ENCODE results near the gene COPS8.

Gene COPS8

DNA sequence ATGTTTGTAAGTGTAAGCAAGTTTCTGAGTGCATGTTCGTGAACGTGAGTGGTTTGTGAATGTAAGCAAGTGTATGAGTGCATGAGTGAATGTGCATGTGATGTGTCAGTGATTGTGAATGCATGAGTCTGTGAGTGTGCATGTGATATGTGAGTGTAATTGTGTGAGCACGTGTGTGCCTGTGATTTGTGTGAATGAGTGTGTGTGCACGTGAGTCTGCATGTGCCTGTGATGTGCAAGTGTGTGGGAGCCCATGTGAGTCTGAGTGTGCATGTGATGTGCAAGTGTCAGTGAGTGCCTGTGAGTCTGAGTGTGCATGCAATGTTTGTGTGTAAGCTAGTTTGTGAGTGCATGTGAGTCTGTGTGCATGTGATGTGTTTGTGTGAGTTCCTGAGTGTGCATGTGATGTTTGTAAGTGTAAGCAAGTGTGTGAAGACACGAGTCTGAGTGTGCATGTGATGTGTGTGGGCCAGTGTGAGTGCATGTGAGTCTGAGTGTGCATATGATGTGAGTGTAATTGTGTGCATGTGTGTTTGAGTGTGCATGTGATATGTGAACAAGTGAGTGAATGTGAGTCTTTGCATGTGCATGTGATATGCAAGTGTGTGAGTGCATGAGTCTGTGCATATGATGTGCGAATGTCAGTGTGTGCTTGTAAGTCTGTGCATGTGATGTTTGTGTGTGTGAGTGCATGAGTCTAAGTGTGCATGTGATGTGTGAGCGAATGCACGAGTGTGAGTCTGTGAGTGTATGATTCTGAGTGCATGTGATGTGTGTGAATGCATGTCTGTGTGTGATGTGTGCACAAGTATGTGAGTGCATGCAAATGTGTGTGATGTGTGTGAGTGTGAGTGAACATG, 45.1 kb downstream of the COPS8 start:
- no peak for DNase-seq (ENCODE audit: low read depth in 3 of 3)

GRCh38 chr2:237131749-237132533, 46.3 kb downstream of the COPS8 start:
- no peak for DNase-seq (ENCODE audit: low read depth in 3 of 3)

- no peak for DNase-seq (ENCODE audit: low read depth in 3 of 3)
Measured at GRCh38 chr2:237132799-237133198, 47.1 kb downstream of the COPS8 start.

- DNase-seq (ENCODE audit: low read depth in 3 of 3): no peak
Measured at GRCh38 chr2:237134321-237135230, 48.9 kb downstream of the COPS8 start.

GRCh38 chr2:237136824-237137223, 51.1 kb downstream of the COPS8 start:
- DNase-seq (ENCODE audit: low read depth in 3 of 3): no peak

DNA sequence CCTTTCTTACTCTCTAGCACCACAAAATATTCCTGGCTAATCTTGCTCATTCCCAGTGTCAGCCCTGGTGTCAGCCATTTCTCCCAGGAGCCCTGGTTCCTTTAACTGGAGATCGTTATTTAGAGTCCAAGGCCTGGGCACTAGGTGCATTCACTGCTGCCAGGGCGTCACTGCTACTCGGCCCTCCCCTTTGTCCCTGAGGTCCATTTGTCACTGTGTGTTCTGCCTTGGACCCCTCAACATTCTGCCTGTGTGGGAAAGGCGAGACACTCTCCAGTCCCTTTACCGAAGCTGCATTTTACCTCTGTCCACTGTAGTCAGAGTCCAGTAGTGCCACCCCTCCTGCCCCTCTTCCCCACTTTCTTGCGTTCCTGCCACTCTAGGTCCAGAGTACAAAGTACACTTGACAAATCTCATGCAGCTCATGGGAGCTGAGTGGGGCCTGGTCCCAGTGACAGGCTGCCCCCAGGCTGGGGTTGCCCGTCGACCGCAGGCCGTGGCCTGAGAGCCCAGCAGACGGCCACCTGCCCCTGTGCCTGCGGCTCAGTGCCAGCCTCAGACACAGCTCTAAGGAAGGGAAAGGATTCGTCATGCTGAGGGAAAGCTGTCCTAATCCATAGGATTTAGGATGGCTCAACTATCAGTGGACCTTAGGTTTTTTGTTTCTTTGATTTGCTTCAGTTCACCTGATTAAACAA, 52.1 kb downstream of the COPS8 start:
- no peak for DNase-seq (ENCODE audit: low read depth in 3 of 3)

DNA sequence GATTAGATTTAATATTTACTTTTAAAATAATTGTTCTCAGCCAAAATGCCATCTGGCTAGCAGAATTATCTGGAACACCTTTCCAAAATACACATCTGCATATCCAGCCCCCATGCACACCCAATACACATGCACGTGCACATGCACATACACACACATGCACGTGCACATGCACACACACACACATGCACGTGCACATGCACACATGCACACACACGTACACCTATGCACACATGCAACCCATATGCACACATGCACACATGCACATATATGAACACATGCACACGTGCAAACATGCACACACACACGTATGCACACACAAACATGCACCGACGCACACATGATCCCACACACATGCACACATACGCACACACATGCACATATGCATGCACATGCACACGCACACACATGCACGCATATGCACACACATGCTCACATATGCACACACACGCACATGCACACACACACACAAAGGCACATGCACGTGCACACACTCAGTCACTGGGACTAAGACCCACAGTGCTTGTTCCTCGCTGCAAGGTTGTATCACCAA, 53.5 kb downstream of the COPS8 start:
- DNase-seq (ENCODE audit: low read depth in 3 of 3): no peak

GRCh38 chr2:237140689-237141285, 55.1 kb downstream of the COPS8 start:
- DNase-seq (ENCODE audit: low read depth in 3 of 3): no peak

- DNase-seq (ENCODE audit: low read depth in 3 of 3): no peak
Measured at GRCh38 chr2:237141571-237142051, 55.9 kb downstream of the COPS8 start.

DNA sequence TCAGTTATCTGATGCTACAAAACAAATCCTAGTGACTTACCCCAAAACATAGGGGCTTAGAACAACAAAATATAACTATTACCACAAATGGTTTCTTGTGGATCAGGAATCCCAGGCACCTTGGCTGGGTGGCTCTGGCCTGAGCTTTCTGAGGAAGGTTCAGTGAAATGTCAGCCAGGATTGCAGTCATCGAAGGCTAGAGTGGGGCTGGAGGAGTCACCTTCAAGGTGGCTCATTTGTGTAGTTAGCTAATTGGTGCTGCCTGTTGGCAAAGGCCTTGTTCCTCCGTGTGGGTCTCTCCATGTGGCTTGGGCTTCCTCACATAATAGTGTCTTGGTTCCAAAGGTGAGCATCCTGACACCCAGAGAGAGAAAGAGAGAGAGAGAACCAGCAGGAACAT, 57.4 kb downstream of the COPS8 start:
- no peak for DNase-seq (ENCODE audit: low read depth in 3 of 3)

DNA sequence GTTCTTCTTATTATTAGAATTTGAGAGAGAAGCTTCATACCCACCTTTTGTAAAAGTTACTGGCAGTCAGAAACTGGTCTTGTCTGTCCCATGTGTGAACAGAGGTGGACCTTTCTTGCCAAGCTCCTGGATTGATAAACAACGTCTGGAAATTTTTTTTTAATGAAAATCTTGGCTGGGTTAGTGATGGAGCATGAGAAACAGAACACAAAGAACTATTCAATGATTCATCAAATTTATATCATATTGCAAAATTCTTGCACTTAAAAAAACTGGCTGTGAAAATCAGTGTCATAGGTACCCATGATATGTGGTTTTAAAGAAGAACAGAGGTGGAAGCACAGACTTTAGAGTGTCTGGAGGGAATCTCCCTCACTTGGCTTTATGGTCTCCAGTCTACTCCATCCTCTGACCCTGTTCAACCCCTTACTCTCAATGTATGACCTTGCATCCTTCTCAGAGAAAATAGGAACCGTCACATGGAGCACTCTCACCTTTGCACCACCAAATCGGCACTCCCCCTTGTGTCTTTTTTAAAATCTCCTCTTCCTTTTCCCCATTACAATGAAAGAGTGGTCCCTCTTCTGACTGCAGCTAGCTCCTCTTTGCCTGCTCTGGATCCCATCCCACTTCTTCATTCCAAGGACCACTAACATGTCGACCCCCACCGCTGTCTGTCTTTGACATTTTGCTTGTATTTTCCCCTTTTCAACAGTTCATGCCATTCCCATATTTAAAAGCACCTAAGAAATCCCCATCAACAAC, 58.2 kb downstream of the COPS8 start:
- no peak for DNase-seq (ENCODE audit: low read depth in 3 of 3)

DNA sequence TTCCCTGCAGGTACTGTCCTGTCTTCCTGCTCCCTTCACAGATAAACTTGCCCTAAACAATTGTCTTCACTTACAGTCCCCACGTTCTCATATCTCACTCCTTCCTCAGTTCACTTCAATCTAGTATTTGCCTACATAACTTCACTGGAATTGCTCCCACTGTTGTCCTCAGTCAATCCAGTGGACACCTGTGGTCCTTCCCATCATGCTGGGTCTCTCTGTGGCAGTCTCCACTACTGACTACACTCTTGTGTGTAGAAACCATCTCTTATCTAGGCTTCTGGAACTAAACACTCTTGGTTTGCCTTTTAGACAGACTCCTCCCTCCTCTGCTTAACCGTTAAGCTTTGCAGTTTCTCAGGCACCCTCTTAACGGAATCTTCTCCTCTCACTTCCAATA, 58.8 kb downstream of the COPS8 start:
- DNase-seq (ENCODE audit: low read depth in 3 of 3): no peak

DNA sequence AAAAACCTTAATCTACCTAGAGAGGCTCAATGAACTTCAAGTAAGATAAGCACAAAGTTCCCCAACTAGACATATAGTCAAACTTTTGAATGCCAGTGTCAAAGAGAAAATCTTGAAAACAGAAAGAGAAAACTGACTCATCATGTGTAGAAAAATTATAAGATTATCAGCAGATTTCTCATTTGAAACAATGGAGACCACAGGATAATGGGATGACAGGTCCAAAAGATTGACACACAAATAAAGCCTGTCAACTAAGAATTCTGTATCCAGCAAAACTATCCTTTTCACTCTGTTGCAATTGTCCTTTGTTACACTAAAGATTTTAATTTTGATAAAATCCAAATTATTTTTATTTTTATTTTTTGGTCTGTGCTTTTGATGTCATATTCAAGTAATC, 61.6 kb downstream of the COPS8 start:
- DNase-seq (ENCODE audit: low read depth in 3 of 3): no peak

DNA sequence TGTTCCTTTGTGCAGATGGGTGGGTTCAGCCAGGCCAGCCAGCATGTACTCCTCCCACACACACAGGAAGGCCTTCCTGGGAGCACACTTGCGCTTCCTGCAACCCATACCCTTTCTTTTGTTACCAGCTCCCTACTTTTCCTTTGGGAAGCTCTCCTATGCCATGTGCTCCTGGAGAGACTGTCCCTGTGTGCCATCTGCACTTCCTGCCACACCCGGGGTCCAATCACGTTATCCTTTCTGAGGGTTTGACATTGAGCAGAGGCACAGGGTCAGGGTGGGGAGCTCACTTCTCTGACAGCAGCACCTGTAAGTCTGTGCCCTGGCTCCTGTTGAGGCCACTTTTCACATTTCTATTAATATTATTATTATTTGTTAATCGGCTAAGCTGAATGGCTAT, 62.9 kb downstream of the COPS8 start:
- no peak for DNase-seq (ENCODE audit: low read depth in 3 of 3)

GRCh38 chr2:237149425-237149824, 63.7 kb downstream of the COPS8 start:
- no peak for DNase-seq (ENCODE audit: low read depth in 3 of 3)

Measured in stimulated activated CD4-positive, alpha-beta T cell treated with anti-CD3 and anti-CD28 coated beads, TNF-alpha, amount 100 ng/mL, for 4 hours (primary cell).